HG03469 (cell line): ENCODE data around the gene XAB2.

Source experiments
- ATAC-seq: cut with Tn5 transposase; IDR thresholded peaks from one replicate; pipeline ENCODE4 v1.9.1; 2021; ENCODE audit warnings: mild to moderate bottlenecking, moderate library complexity, moderate number of reproducible peaks; ENCODE audit not compliant: unreplicated experiment

XAB2 gene

DNA sequence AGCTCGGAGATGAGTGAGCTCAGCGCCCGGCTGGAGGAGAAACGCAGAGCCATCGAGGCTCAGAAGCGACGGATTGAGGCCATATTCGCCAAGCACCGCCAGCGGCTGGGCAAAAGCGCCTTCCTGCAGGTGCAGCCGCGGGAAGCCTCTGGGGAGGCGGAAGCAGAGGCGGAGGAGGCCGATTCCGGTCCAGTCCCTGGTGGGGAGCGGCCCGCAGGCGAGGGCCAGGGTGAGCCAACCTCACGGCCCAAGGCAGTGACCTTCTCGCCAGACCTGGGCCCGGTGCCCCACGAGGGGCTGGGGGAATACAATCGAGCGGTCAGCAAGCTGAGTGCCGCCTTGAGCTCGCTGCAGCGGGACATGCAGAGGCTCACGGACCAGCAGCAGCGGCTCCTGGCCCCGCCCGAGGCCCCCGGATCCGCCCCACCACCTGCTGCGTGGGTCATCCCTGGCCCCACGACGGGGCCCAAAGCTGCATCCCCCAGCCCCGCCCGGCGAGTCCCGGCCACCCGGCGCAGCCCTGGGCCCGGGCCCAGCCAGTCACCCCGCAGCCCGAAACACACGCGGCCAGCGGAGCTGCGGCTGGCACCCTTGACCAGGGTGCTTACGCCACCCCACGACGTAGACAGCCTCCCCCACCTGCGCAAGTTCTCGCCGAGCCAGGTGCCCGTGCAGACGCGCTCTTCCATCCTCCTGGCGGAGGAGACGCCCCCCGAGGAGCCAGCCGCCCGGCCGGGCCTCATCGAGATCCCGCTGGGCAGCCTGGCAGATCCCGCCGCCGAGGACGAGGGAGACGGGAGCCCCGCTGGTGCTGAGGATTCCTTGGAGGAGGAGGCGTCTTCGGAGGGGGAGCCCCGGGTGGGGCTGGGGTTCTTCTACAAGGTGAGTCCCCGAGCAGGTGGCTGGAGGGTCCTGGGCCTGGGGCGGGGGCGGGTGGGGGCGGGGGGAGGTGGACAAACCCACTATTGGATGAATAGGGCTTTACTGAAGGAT, 16.8 kb downstream of the XAB2 start:
- ATAC-seq: no peak

DNA sequence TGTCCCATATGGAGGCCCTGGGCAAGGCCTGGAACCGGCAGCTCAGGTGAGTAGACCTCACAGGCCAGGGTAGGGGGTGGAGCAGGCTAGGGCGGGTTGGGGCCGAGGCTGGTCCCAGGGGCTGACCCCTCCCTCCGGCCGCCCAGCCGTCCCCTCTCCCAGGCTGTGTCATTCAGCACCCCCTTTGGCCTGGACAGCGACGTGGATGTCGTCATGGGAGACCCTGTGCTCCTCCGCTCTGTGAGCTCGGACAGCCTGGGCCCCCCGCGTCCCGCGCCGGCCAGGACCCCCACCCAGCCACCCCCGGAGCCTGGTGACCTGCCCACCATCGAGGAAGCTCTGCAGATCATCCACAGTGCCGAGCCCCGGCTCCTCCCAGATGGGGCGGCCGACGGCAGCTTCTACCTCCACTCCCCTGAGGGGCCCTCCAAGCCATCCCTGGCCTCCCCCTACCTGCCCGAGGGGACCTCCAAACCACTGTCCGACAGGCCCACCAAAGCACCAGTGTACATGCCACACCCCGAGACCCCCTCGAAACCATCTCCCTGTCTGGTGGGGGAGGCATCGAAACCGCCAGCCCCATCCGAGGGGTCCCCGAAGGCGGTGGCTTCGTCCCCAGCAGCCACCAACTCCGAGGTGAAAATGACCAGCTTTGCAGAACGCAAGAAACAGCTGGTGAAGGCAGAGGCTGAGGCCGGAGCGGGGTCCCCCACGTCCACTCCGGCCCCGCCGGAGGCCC, 17.6 kb downstream of the XAB2 start:
- no peak for ATAC-seq

DNA sequence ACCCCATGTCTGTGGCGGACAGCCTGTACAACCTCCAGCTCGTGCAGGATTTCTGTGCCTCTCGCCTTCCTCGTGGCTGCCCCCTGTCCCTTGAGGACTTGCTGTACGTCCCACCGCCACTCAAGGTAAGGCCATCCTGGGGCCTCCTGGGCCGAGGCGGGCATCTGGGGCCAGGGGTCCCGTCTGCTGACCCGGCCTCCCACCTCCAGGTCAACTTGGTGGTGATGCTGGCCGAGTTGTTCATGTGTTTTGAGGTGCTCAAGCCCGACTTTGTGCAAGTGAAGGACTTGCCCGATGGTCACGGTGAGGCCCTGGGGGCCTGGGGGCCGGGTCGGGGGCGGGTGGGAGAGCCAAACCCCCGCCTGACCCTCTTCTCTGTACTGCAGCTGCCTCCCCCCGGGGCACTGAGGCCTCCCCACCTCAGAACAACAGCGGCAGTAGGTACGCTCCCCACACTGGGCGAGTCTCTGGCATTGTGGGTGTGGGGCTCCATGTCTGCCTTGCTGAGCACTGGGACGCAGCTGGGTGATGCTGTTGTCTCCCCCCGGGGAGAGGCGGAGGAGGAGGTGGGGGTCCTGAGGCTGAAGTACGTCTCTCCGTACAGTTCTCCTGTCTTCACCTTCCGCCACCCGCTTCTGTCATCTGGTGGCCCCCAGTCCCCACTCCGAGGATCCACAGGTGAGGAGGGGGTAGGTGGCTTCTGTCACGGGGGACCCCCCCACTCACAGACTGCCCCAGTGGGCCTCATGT, 18.7 kb downstream of the XAB2 start:
- no peak for ATAC-seq

- ATAC-seq: no peak
Observed at GRCh38 chr19:7607874-7608560, 21.3 kb downstream of the XAB2 start.

- no peak for ATAC-seq
Observed at GRCh38 chr19:7607212-7607873, 22.0 kb downstream of the XAB2 start.

DNA sequence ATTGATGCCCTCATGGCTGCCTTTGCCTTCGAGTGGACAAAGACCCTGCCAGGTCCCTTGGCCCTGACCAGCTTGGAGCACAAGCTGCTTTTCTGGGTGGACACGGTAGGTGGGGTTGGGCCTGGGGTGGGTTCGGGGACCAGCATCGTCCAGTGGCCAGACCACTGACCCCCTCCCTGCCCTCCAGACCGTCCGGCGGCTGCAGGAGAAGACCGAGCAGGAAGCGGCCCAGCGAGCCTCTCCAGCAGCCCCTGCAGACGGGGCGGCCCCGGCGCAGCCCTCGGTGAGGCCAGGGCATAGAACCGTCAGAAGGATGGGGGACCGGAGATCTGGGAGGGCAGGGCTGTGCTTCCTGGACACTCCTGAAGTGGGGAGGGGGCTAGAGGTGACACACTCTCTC, 23.1 kb downstream of the XAB2 start:
- ATAC-seq: no peak

GRCh38 chr19:7605490-7606222, 23.7 kb downstream of the XAB2 start:
- ATAC-seq: no peak

DNA sequence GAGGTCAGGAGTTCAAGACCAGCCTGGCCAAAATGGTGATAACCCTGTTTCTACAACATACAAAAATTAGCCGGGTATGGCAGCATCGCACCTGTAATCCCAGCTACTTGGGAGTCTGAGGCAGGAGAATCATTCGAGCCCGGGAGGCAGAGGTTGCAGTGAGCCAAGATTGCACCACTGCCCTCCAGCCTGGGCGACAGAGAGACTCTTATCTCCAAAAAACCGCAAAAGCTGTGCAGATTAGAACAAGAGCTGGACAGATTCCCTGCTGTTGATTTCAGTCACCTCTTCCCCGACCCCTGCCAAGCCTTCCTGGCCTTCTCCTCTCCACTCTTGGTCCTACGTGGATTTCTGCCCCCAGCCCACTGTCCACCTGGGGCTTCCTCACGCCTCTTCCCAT, 25.4 kb downstream of the XAB2 start:
- no peak for ATAC-seq

DNA sequence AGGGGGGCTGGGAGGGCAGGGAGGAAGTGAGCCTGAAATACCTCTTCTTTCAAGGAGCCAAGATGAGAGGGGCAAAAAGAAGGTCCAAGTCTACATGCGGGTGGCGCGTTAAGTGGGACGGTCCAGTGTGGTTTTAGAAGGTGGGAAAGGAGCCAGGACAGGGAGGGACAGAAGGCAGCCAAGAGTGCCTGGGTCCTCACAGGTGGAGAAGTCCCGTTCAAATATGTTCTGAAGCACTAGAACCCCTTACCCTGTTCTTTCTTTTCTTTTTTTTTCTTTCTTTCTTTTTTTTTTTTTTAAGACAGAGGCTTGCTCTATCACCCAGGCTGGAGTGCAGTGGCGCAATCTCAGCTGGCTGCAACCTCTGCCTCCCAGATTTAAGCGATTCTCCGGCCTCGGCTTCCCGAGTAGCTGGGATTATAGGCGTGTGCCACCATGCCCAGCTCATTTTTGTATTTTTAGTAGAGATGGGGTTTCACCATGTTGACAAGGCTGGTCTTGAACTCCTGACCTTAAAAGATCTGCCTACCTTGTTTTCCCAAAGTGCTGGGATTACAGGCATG, 26.3 kb downstream of the XAB2 start:
- ATAC-seq: no peak

DNA sequence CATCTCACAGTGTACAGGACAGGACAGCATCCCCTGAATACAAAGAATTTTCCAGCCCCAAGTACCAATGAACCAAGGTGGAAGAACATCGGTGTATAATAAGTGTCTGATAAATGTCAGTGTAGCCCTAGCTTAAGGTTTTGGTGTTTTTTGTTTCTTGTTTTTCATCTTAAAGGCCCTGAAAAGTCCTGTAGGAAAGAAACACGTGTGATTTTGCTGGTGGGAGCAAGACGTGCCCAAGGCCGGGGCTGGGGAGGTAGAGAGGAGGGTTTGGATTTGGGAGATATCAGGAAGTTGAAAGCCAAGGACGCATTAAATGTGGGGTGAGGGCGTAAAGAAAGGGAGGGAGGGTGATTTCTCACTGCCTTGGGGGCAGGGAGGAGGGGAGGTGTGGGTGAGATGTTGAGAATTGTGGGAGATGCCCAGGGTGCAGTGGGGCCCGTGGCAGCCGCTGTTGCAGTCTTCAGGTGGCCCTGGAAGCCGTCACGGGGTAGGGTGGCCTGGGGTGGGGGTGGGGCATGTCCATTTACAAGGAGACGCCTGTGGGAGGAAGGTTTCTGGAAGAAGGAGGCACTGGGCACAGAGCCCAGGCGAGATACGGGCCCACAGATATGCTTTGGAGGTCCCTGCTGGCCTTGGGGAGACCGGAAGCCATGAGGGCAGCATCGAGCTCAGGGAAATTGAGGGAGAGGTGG, 27.0 kb downstream of the XAB2 start:
- no peak for ATAC-seq

- no peak for ATAC-seq
Observed at GRCh38 chr19:7600721-7601120, 28.6 kb downstream of the XAB2 start.

DNA sequence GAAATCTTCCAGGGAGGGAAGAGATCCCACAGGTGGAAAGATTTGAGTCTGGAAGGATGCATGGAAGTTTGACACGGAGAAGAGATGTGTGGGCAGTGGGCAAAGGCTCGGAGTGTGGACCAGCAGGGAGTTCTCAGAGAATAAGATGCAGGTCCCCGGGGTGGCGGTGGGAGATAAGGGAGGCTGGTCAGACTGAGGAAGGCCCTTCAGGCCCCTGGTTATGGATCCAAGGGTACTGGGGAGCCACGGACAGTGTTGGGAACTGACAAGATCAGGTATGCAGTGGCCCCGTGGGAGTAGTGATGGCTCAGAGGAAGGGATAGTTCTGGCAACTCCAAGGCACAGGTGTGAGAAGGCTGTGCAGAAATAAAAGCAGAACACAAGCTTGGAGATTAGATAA, 31.2 kb downstream of the XAB2 start:
- ATAC-seq: no peak

- ATAC-seq: no peak
Observed at GRCh38 chr19:7597689-7598088, 31.7 kb downstream of the XAB2 start.

GRCh38 chr19:7596211-7596937, 33.0 kb downstream of the XAB2 start:
- ATAC-seq: no peak

DNA sequence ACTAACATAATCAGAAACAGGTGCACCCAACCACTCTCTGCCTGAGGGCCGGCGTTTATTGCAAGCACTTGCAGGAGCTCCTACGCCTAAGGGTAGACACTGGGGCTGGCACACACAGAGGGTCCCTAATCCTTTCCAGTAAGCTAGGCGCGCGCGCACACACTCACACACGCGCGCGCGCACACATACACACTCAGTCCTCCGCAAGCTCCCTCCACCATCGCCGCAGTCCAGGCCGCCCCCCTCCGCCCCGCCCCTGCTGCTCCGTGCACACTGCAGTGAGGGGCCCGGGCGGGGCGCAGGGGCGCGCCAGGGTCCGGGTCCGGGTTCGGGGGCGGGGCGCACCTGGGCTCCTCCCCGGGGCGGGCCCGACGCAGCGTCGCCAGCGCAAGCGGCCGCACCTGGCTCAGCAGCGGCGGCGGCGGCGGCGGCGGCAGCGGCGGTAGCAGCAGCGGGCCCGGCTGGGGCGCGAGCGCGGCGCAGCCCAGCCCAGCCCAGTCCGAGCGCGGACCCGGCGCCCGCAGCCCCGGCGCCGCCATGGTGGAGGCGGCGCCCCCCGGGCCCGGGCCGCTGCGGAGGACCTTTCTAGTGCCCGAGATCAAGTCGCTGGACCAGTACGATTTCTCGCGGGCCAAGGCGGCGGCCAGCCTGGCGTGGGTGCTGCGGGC, 33.7 kb downstream of the XAB2 start, which contains the start of gene CAMSAP3:
CAMSAP3 (plus strand) TSS at position 398 of the 668 bp plus-strand sequence; CDS start at position 538, 140 bp downstream.
- ATAC-seq: no peak

GRCh38 chr19:7590256-7590655, 39.1 kb downstream of the XAB2 start:
- ATAC-seq: no peak

GRCh38 chr19:7589822-7590221, 39.5 kb downstream of the XAB2 start:
- ATAC-seq: no peak
